NB4 (cell line): Measurements from ENCODE around the gene RAF1.
"Not testable (repeated sequence)": the region's sequence is repeated elsewhere in the genome, so short reads cannot be mapped to it uniquely, and the experiment has no call there.

Experiments
- DNase-seq: peaks from one replicate; pipeline ENCODE4 v3.0.0; 2010; ENCODE audit warnings: low read depth
- H3K4me3 ChIP-seq: one replicate; pipeline ENCODE4 v1.5.1; 2011; ENCODE audit warnings: mild to moderate bottlenecking, low read depth, low read length, moderate library complexity
- MYC ChIP-seq: IDR thresholded peaks from 2 replicates; pipeline ENCODE4 v1.6.1; 2011; ENCODE audit warnings: low read depth, low read length
- POLR2A ChIP-seq: IDR thresholded peaks from 2 replicates; pipeline ENCODE4 v1.6.1; 2011; ENCODE audit warnings: mild to moderate bottlenecking; ENCODE audit not compliant: insufficient read length; ENCODE audit errors: extremely low read depth
- TF ChIP-seq, protein P1 (sequence below): IDR thresholded peaks from 2 replicates; pipeline ENCODE4 v1.6.1; 2011; ENCODE audit warnings: low read depth, low read length
- TF ChIP-seq, protein P2 (sequence below): IDR thresholded peaks from one replicate; pipeline ENCODE4 v1.5.1; 2012; ENCODE audit warnings: low read depth, low read length

Gene RAF1

GRCh38 chr3:12638105-12638504 lies 25.8 kb downstream of the RAF1 start:
- no peak for DNase-seq

GRCh38 chr3:12633108-12633507 lies 30.8 kb downstream of the RAF1 start:
- no peak for DNase-seq
- H3K4me3 ChIP-seq: no peak overlapping the region
- TF ChIP-seq, protein P1, sequence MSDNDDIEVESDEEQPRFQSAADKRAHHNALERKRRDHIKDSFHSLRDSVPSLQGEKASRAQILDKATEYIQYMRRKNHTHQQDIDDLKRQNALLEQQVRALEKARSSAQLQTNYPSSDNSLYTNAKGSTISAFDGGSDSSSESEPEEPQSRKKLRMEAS: no peak
- TF ChIP-seq, protein P2, sequence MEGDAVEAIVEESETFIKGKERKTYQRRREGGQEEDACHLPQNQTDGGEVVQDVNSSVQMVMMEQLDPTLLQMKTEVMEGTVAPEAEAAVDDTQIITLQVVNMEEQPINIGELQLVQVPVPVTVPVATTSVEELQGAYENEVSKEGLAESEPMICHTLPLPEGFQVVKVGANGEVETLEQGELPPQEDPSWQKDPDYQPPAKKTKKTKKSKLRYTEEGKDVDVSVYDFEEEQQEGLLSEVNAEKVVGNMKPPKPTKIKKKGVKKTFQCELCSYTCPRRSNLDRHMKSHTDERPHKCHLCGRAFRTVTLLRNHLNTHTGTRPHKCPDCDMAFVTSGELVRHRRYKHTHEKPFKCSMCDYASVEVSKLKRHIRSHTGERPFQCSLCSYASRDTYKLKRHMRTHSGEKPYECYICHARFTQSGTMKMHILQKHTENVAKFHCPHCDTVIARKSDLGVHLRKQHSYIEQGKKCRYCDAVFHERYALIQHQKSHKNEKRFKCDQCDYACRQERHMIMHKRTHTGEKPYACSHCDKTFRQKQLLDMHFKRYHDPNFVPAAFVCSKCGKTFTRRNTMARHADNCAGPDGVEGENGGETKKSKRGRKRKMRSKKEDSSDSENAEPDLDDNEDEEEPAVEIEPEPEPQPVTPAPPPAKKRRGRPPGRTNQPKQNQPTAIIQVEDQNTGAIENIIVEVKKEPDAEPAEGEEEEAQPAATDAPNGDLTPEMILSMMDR: no peak
- TF ChIP-seq POLR2A: no peak
- no peak for TF ChIP-seq MYC

More at GRCh38 chr3:12638105-12638504, 25.8 kb downstream of the RAF1 start:
- no peak for TF ChIP-seq MYC
- H3K4me3 ChIP-seq: no peak overlapping the region

GRCh38 chr3:12632523-12632922 lies 31.4 kb downstream of the RAF1 start:
- DNase-seq: no peak
- TF ChIP-seq POLR2A (no peak), MYC (no peak)
- TF ChIP-seq, protein P1: no peak
- TF ChIP-seq, protein P2: no peak
- no peak overlapping the region for H3K4me3 ChIP-seq

DNA sequence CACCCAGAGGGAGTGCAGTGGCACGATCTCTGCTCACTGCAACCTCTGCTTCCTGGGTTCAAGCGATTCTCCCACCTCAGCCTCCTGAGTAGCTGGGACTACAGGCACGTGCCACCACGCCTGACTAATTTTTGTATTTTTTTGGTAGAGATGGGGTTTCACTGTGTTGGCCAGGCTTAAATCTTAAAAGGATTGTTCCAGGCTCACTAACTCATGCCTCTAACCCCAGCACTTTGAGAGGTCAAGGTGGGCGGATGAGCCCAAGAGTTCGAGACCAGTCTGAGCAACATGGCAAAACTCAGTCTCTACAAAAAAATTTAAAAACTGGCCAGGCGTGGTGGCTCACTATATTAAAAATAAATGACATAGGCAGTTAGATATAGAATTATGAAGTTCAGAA lies 33.1 kb downstream of the RAF1 start:
- H3K4me3 ChIP-seq, DNase-seq: not testable (repeated sequence)

- no peak for DNase-seq
- no peak for TF ChIP-seq MYC
- TF ChIP-seq, protein P2: no peak
- no peak for TF ChIP-seq POLR2A
- TF ChIP-seq, protein P1: no peak
Measured at GRCh38 chr3:12630292-12630691, 33.6 kb downstream of the RAF1 start.

DNA sequence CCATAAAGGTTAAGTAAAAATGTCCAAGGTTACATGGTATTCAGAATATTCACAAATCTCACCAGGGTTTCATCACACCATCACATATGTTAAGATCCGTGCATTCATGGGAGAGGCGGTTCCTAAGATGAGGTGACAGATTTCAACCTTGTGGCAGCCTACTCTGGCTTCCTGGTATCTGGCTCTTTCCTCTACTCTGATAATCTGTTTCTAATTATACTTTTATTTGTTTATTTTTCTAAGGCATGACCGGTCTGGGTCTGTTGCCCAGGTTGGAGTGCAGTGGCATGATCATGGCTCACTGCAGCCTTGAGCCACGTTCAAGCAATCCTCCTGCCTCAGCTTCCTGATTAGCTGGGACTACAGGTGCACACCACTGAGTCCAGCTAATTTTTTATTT lies 34.4 kb downstream of the RAF1 start:
- DNase-seq: no peak
- TF ChIP-seq POLR2A: no peak

More at GRCh38 chr3:12630292-12630691, 33.6 kb downstream of the RAF1 start:
- no peak overlapping the region for H3K4me3 ChIP-seq

GRCh38 chr3:12628813-12629212 lies 35.1 kb downstream of the RAF1 start:
- no peak overlapping the region for H3K4me3 ChIP-seq
- DNase-seq: no peak
- TF ChIP-seq, protein P1: no peak
- no peak for TF ChIP-seq POLR2A
- TF ChIP-seq MYC: no peak
- TF ChIP-seq, protein P2: no peak

More for the DNA sequence above, 34.4 kb downstream of the RAF1 start:
- H3K4me3 ChIP-seq: no peak overlapping the region

DNA sequence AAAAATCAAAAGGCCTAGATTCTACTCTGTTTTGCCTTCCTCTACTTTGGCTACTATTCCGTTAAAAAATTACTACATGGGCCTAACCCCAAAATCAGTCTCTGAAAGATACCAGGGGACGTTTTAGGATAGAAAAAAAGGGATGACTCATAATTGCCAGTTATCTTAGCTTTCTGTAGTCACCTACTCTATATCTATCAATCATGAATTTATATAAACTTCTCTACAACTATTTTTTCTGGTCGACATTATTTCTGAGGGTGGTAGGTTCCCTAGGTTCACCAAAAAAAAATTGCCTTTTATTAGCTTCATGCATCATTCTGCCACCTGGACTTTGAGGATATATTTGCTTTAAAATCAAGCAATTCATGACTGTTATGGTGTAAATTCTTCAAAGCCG lies 36.5 kb downstream of the RAF1 start:
- TF ChIP-seq MYC (no peak), POLR2A (no peak)
- TF ChIP-seq, protein P1: no peak
- TF ChIP-seq, protein P2: no peak
- H3K4me3 ChIP-seq: no peak overlapping the region
- no peak for DNase-seq

DNA sequence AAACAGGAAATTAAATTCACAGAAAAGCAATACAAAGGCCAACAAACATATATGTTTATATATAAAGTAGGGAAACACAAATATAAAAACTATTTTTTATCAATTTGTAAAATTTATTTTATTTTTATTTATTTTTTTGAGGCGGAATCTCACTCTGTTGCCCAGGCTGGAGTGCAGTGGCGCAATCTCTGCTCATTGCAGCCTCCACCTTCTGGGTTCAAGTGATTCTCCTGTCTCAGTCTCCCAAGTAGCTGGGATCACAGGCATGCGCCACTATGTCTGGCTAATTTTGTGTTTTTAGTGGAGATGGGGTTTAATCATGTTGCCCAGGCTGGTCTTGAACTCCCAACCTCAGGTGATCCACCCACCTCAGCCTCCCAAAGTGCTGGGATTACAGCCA lies 39.0 kb downstream of the RAF1 start:
- DNase-seq, H3K4me3 ChIP-seq: not testable (repeated sequence)
